ENCODE results near the gene UBE2H. TPM values are rescaled to one million over a fixed set of nuclear protein-coding genes. Genes with fewer than 3 reads are reported as not detected.
"Not testable (repeated sequence)": the region's sequence is repeated elsewhere in the genome, so short reads cannot be mapped to it uniquely, and the experiment has no call there.

UBE2H gene
- total RNA-seq, 1 donor = 76.3 TPM

GRCh38 chr7:129823143-129823542, 129.6 kb downstream of the UBE2H start:
- peaks cover 18% of the 10 kb centered on the region for H3K4me1 ChIP-seq (ENCODE audit: insufficient read depth, low read length)
- not testable (repeated sequence) for H3K9me3 ChIP-seq (ENCODE audit: low read depth, low read length); H3K4me3 ChIP-seq (ENCODE audit: low read length); H3K27me3 ChIP-seq (ENCODE audit: insufficient read depth, low read length)

GRCh38 chr7:129821476-129821875, 131.3 kb downstream of the UBE2H start:
- Histone ChIP-seq H3K27me3 (ENCODE audit: insufficient read depth, low read length) (peaks cover 4% of the 10 kb centered on the region), H3K9me3 (ENCODE audit: low read depth, low read length) (peaks cover 12% of the 10 kb centered on the region), H3K4me3 (ENCODE audit: low read length) (no peak overlapping the region), H3K4me1 (ENCODE audit: insufficient read depth, low read length) (peaks cover 18% of the 10 kb centered on the region)

GRCh38 chr7:129816742-129817141, 136.0 kb downstream of the UBE2H start:
- no peaks in the 10 kb centered on the region for H3K4me1 ChIP-seq (ENCODE audit: insufficient read depth, low read length)
- H3K4me3 ChIP-seq (ENCODE audit: low read length) = no peak overlapping the region
- H3K9me3 ChIP-seq (ENCODE audit: low read depth, low read length) = peaks cover 12% of the 10 kb centered on the region
- H3K27me3 ChIP-seq (ENCODE audit: insufficient read depth, low read length) = peaks cover 4% of the 10 kb centered on the region

- H3K27me3 ChIP-seq (ENCODE audit: insufficient read depth, low read length) = no peaks in the 10 kb centered on the region
- no peak overlapping the region for H3K4me3 ChIP-seq (ENCODE audit: low read length)
- no peaks in the 10 kb centered on the region for H3K9me3 ChIP-seq (ENCODE audit: low read depth, low read length)
- H3K4me1 ChIP-seq (ENCODE audit: insufficient read depth, low read length) = no peaks in the 10 kb centered on the region
These were observed 144.9 kb downstream of the UBE2H start for GRCh38 chr7:129807863-129808262.

GRCh38 chr7:129804890-129805719, 147.7 kb downstream of the UBE2H start:
- Histone ChIP-seq H3K9me3 (ENCODE audit: low read depth, low read length) (no peaks in the 10 kb centered on the region), H3K4me1 (ENCODE audit: insufficient read depth, low read length) (no peaks in the 10 kb centered on the region), H3K27me3 (ENCODE audit: insufficient read depth, low read length) (no peaks in the 10 kb centered on the region), H3K4me3 (ENCODE audit: low read length) (no peak overlapping the region)

- Histone ChIP-seq H3K4me1 (ENCODE audit: insufficient read depth, low read length) (no peaks in the 10 kb centered on the region), H3K9me3 (ENCODE audit: low read depth, low read length) (no peaks in the 10 kb centered on the region), H3K27me3 (ENCODE audit: insufficient read depth, low read length) (no peaks in the 10 kb centered on the region), H3K4me3 (ENCODE audit: low read length) (no peak overlapping the region)
These were observed 148.5 kb downstream of the UBE2H start for GRCh38 chr7:129804111-129804889.

GRCh38 chr7:129803546-129804081, 149.1 kb downstream of the UBE2H start:
- Histone ChIP-seq H3K4me3 (ENCODE audit: low read length) (no peak overlapping the region), H3K4me1 (ENCODE audit: insufficient read depth, low read length) (no peaks in the 10 kb centered on the region), H3K27me3 (ENCODE audit: insufficient read depth, low read length) (no peaks in the 10 kb centered on the region), H3K9me3 (ENCODE audit: low read depth, low read length) (no peaks in the 10 kb centered on the region)

- no peaks in the 10 kb centered on the region for H3K4me1 ChIP-seq (ENCODE audit: insufficient read depth, low read length)
- no peaks in the 10 kb centered on the region for H3K9me3 ChIP-seq (ENCODE audit: low read depth, low read length)
These were observed 150.9 kb downstream of the UBE2H start for GRCh38 chr7:129801882-129802281.

GRCh38 chr7:129800901-129801300, 151.9 kb downstream of the UBE2H start:
- Histone ChIP-seq H3K4me1 (ENCODE audit: insufficient read depth, low read length) (no peaks in the 10 kb centered on the region), H3K4me3 (ENCODE audit: low read length) (no peak overlapping the region), H3K27me3 (ENCODE audit: insufficient read depth, low read length) (no peaks in the 10 kb centered on the region), H3K9me3 (ENCODE audit: low read depth, low read length) (no peaks in the 10 kb centered on the region)

More at GRCh38 chr7:129801882-129802281, 150.9 kb downstream of the UBE2H start:
- Histone ChIP-seq H3K4me3 (ENCODE audit: low read length) (no peak overlapping the region), H3K27me3 (ENCODE audit: insufficient read depth, low read length) (no peaks in the 10 kb centered on the region)

GRCh38 chr7:129799350-129799955, 153.3 kb downstream of the UBE2H start:
- no peaks in the 10 kb centered on the region for H3K4me1 ChIP-seq (ENCODE audit: insufficient read depth, low read length)
- no peaks in the 10 kb centered on the region for H3K9me3 ChIP-seq (ENCODE audit: low read depth, low read length)
- no peaks in the 10 kb centered on the region for H3K27me3 ChIP-seq (ENCODE audit: insufficient read depth, low read length)
- no peak overlapping the region for H3K4me3 ChIP-seq (ENCODE audit: low read length)

GRCh38 chr7:129798616-129799349, 154.0 kb downstream of the UBE2H start:
- Histone ChIP-seq H3K4me1 (ENCODE audit: insufficient read depth, low read length) (no peaks in the 10 kb centered on the region), H3K4me3 (ENCODE audit: low read length) (no peak overlapping the region), H3K9me3 (ENCODE audit: low read depth, low read length) (no peaks in the 10 kb centered on the region), H3K27me3 (ENCODE audit: insufficient read depth, low read length) (no peaks in the 10 kb centered on the region)

GRCh38 chr7:129797214-129797789, 155.5 kb downstream of the UBE2H start:
- no peaks in the 10 kb centered on the region for H3K27me3 ChIP-seq (ENCODE audit: insufficient read depth, low read length)
- no peak overlapping the region for H3K4me3 ChIP-seq (ENCODE audit: low read length)
- H3K4me1 ChIP-seq (ENCODE audit: insufficient read depth, low read length) = no peaks in the 10 kb centered on the region
- H3K9me3 ChIP-seq (ENCODE audit: low read depth, low read length) = no peaks in the 10 kb centered on the region

GRCh38 chr7:129796186-129796775, 156.5 kb downstream of the UBE2H start:
- H3K4me3 ChIP-seq (ENCODE audit: low read length) = no peak overlapping the region
- H3K4me1 ChIP-seq (ENCODE audit: insufficient read depth, low read length) = no peaks in the 10 kb centered on the region
- no peaks in the 10 kb centered on the region for H3K9me3 ChIP-seq (ENCODE audit: low read depth, low read length)
- no peaks in the 10 kb centered on the region for H3K27me3 ChIP-seq (ENCODE audit: insufficient read depth, low read length)

- H3K4me3 ChIP-seq (ENCODE audit: low read length); H3K27me3 ChIP-seq (ENCODE audit: insufficient read depth, low read length); H3K9me3 ChIP-seq (ENCODE audit: low read depth, low read length); H3K4me1 ChIP-seq (ENCODE audit: insufficient read depth, low read length): not testable (repeated sequence)
These were observed 158.3 kb downstream of the UBE2H start for GRCh38 chr7:129794461-129794860.
